H9 (cell line): ENCODE results near the gene PRR16. TPM values are rescaled to one million over a fixed set of nuclear protein-coding genes. Genes with fewer than 3 reads are reported as not detected.
A peak's percentile ranks its signal among the peaks of the same experiment; 100 is the strongest.

Experiments used
- DNase-seq: peaks from one replicate; pipeline ENCODE4 v3.0.0-alpha.2; 2017
- H2AFZ ChIP-seq: one replicate; pipeline ENCODE4 v1.6.1; 2013; ENCODE audit warnings: mild to moderate bottlenecking, low read length, control low read depth, moderate library complexity
- H2AK5ac ChIP-seq: 2 replicates; pipeline ENCODE4 v1.6.1; 2013; ENCODE audit warnings: low read length, control low read depth, mixed read lengths; ENCODE audit not compliant: insufficient read length
- H2BK120ac ChIP-seq: one replicate; pipeline ENCODE4 v1.6.1; 2013; ENCODE audit warnings: low read depth, mild to moderate bottlenecking, low read length, control low read depth, inconsistent platforms; ENCODE audit not compliant: poor library complexity, severe bottlenecking
- H2BK12ac ChIP-seq: 2 replicates; pipeline ENCODE4 v1.6.1; 2013; ENCODE audit warnings: low read length, control low read depth, mixed read lengths, low read depth; ENCODE audit not compliant: insufficient read length
- H2BK15ac ChIP-seq: 2 replicates; pipeline ENCODE4 v1.6.1; 2013; ENCODE audit warnings: low read depth, low read length, control low read depth
- H2BK20ac ChIP-seq: one replicate; pipeline ENCODE4 v1.6.1; 2013; ENCODE audit warnings: low read depth, mild to moderate bottlenecking, low read length, control low read depth, inconsistent platforms; ENCODE audit not compliant: poor library complexity, severe bottlenecking
- H2BK5ac ChIP-seq: 2 replicates; pipeline ENCODE4 v1.6.1; 2013; ENCODE audit warnings: low read length, control low read depth, mixed read lengths; ENCODE audit not compliant: insufficient read length
- H3K14ac ChIP-seq: 2 replicates; pipeline ENCODE4 v1.6.1; 2013; ENCODE audit warnings: low read length, control low read depth; ENCODE audit not compliant: insufficient read depth
- H3K18ac ChIP-seq: 2 replicates; pipeline ENCODE4 v1.6.1; 2013; ENCODE audit warnings: low read depth, mild to moderate bottlenecking, mixed read lengths, low read length, control low read depth; ENCODE audit not compliant: insufficient read length
- H3K23ac ChIP-seq: 2 replicates; pipeline ENCODE4 v1.6.1; 2013; ENCODE audit warnings: low read length, control low read depth, mixed read lengths, low read depth; ENCODE audit not compliant: insufficient read length
- H3K23me2 ChIP-seq: 2 replicates; pipeline ENCODE4 v1.6.1; 2013; ENCODE audit warnings: low read depth, mild to moderate bottlenecking, mixed read lengths, low read length, control low read depth; ENCODE audit not compliant: insufficient read length, poor library complexity, severe bottlenecking
- H3K27ac ChIP-seq: 2 replicates; pipeline ENCODE4 v1.5.1; 2013; ENCODE audit warnings: low read length, control low read depth, mixed read lengths, low read depth; ENCODE audit not compliant: insufficient read length
- H3K27me3 ChIP-seq: 2 replicates; pipeline ENCODE4 v1.6.1; 2013; ENCODE audit warnings: low read length, control low read depth, inconsistent platforms; ENCODE audit not compliant: insufficient read depth
- H3K4ac ChIP-seq: 2 replicates; pipeline ENCODE4 v1.6.1; 2013; ENCODE audit warnings: low read depth, mild to moderate bottlenecking, control low read depth, inconsistent platforms, low read length, moderate library complexity
- H3K4me1 ChIP-seq: 2 replicates; pipeline ENCODE4 v1.6.1; 2013; ENCODE audit warnings: low read length, control low read depth, inconsistent platforms; ENCODE audit not compliant: insufficient read depth
- H3K4me2 ChIP-seq: 2 replicates; pipeline ENCODE4 v1.6.1; 2013; ENCODE audit warnings: low read length, control low read depth, mixed read lengths; ENCODE audit not compliant: insufficient read length, insufficient read depth
- H3K56ac ChIP-seq: 2 replicates; pipeline ENCODE4 v1.6.1; 2013; ENCODE audit warnings: low read depth, mild to moderate bottlenecking, mixed read lengths, low read length, control low read depth; ENCODE audit not compliant: insufficient read length
- H3K79me1 ChIP-seq: 2 replicates; pipeline ENCODE4 v1.6.1; 2013; ENCODE audit warnings: low read depth, mild to moderate bottlenecking, moderate library complexity, low read length, control low read depth, inconsistent platforms; ENCODE audit not compliant: insufficient read depth, poor library complexity, severe bottlenecking
- H3K79me2 ChIP-seq: 2 replicates; pipeline ENCODE4 v1.6.1; 2013; ENCODE audit warnings: low read length, control low read depth, inconsistent platforms; ENCODE audit not compliant: insufficient read depth
- H3K9ac ChIP-seq: 2 replicates; pipeline ENCODE4 v1.6.1; 2013; ENCODE audit warnings: low read length, control low read depth, mixed read lengths; ENCODE audit not compliant: insufficient read length; ENCODE audit errors: extremely low read depth
- H3K9me3 ChIP-seq: one replicate; pipeline ENCODE4 v1.6.1; 2013; ENCODE audit warnings: low read depth, low read length, inconsistent platforms; ENCODE audit not compliant: control insufficient read depth
- H3T11ph ChIP-seq: one replicate; pipeline ENCODE4 v1.6.1; 2013; ENCODE audit warnings: mild to moderate bottlenecking, low read length, control low read depth, inconsistent platforms
- H4K20me1 ChIP-seq: one replicate; pipeline ENCODE4 v1.6.1; 2013; ENCODE audit not compliant: control insufficient read depth, insufficient read length, insufficient read depth
- H4K5ac ChIP-seq: 2 replicates; pipeline ENCODE4 v1.6.1; 2013; ENCODE audit warnings: low read depth, mild to moderate bottlenecking, mixed read lengths, low read length, control low read depth; ENCODE audit not compliant: insufficient read length
- H4K8ac ChIP-seq: replicated peaks from 2 replicates; pipeline ENCODE4 v1.6.1; 2013; ENCODE audit warnings: low read length, control low read depth, mixed read lengths, low read depth; ENCODE audit not compliant: insufficient read length
- H4K91ac ChIP-seq: 2 replicates; pipeline ENCODE4 v1.6.1; 2013; ENCODE audit warnings: low read depth, mild to moderate bottlenecking, moderate library complexity, mixed read lengths, low read length, control low read depth; ENCODE audit not compliant: insufficient read length
- H3K27ac Mint-ChIP-seq, 3 experiments: 2 replicates in 2 of 3; 3 replicates in 1 of 3; pipeline ENCODE4 v1.8.0; 2020 to 2021; ENCODE audit warnings: mixed read lengths in 3 of 3, mild to moderate bottlenecking in 1 of 3, moderate library complexity in 1 of 3
- H3K27me3 Mint-ChIP-seq: 2 replicates; pipeline ENCODE4 v1.8.0; 2021; ENCODE audit warnings: low read depth, mild to moderate bottlenecking, moderate library complexity, mixed read lengths
- H3K36me3 Mint-ChIP-seq, 3 experiments: 2 replicates in 2 of 3; 3 replicates in 1 of 3; pipeline ENCODE4 v1.8.0; 2020 to 2021; ENCODE audit warnings: low read depth in 3 of 3, mixed read lengths in 3 of 3; ENCODE audit not compliant: insufficient read depth in 1 of 3
- H3K4me1 Mint-ChIP-seq, 2 experiments: 2 replicates each; pipeline ENCODE4 v1.8.0; 2020; ENCODE audit warnings: mixed read lengths in 2 of 2
- H3K4me3 Mint-ChIP-seq, 2 experiments: 2 replicates in 1 of 2; 3 replicates in 1 of 2; pipeline ENCODE4 v1.8.0; 2020 to 2021; ENCODE audit warnings: mild to moderate bottlenecking in 2 of 2, mixed read lengths in 2 of 2, moderate library complexity in 1 of 2
- H3K9me3 Mint-ChIP-seq, 2 experiments: 2 replicates in 1 of 2; 3 replicates in 1 of 2; pipeline ENCODE4 v1.8.0; 2020; ENCODE audit warnings: mild to moderate bottlenecking in 2 of 2, mixed read lengths in 2 of 2, moderate library complexity in 1 of 2
- CTCF ChIP-seq: fragments of 200-600 bp; sonication (generic); conservative IDR thresholded peaks from 3 replicates; pipeline ENCODE4 v1.8.0; 2021; ENCODE audit warnings: antibody characterized with exemption, mild to moderate bottlenecking
- WGBS: extraction: QIAGEN DNeasy Blood & Tissue Kit; methylation state at CpG from one replicate; pipeline ENCODE4 v1.1.7; 2013; ENCODE audit warnings: missing lambda C conversion rate, low lambda C conversion rate, mixed read lengths; ENCODE audit not compliant: insufficient read length; ENCODE audit errors: extremely low coverage; 5-methylcytosine and 5-hydroxymethylcytosine counted together
- total RNA-seq: library from RNA; stranded (reverse); gene quantifications from 2 replicates; pipeline ENCODE4 v1.2.1, GENCODE V29; 2021

The PRR16 gene
- total RNA-seq, 1 experiment from 2014 or later: 0.13 TPM

GRCh38 chr5:120538644-120539043 lies 74.5 kb downstream of the PRR16 start:
- no peak overlapping the region for H3K4me3 Mint-ChIP-seq
- Histone ChIP-seq H2AFZ (peak overlapping the region; percentile 69), H3K23me2 (no peaks in the 10 kb centered on the region), H3K4me2 (no peak overlapping the region), H3K79me1 (no peaks in the 10 kb centered on the region), H2BK120ac (no peak overlapping the region), H2BK5ac (no peak overlapping the region), H3K18ac (no peak overlapping the region), H4K20me1 (no peaks in the 10 kb centered on the region), H3K79me2 (no peaks in the 10 kb centered on the region), H2BK15ac (no peak overlapping the region), H2BK20ac (no peak overlapping the region), H4K91ac (no peak overlapping the region), H3K56ac (no peak overlapping the region), H3K9ac (no peak overlapping the region), H2AK5ac (no peak overlapping the region), H4K5ac (no peak overlapping the region), H3K23ac (no peak overlapping the region), H3K4ac (no peak overlapping the region), H3K9me3 (no peaks in the 10 kb centered on the region), H2BK12ac (no peak overlapping the region), H3K4me1 (no peaks in the 10 kb centered on the region), H3K27me3 (no peaks in the 10 kb centered on the region), H4K8ac (no peak overlapping the region), H3K27ac (no peak overlapping the region), H3K14ac (no peak overlapping the region), H3T11ph (no peak overlapping the region)
- H3K27ac Mint-ChIP-seq: peak overlapping the region in 2 of 3 experiments; percentile 18 to 21; a peak in 3 of 7 replicates
- no peak for TF ChIP-seq CTCF
- H3K4me1 Mint-ChIP-seq: peaks cover 8 to 15% of the 10 kb centered on the region in 2 experiments; a peak in 3 of 4 replicates
- no peak for DNase-seq
- no peaks in the 10 kb centered on the region for H3K27me3 Mint-ChIP-seq
- WGBS: no CpG with 5 or more reads among the region's 2 CpGs
- H3K9me3 Mint-ChIP-seq: no peaks in the 10 kb centered on the region
- no peaks in the 10 kb centered on the region for H3K36me3 Mint-ChIP-seq
